ENCODE measurements around the gene APOL5.
A peak's percentile ranks its signal among the peaks of the same experiment; 100 is the strongest.

DNA sequence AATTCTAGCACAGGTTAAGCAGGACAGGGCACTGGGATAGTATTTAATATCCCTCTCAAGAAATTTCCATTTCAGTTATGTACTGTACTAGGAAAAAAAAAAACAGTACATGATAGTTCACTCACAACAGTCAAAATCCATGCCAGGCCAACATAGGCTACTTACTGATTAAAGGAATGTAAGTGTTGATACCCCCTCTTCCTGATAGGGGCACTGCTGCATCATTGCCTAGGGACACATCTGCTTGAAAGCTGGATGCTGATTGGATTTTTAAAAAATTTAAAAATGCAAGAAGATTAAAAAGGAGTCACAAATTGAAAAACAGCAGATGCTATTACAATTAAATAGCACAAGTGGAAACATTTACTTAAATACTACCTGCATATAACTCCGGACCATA, 43.4 kb downstream of the APOL5 start:
- TF ChIP-seq, protein P1, sequence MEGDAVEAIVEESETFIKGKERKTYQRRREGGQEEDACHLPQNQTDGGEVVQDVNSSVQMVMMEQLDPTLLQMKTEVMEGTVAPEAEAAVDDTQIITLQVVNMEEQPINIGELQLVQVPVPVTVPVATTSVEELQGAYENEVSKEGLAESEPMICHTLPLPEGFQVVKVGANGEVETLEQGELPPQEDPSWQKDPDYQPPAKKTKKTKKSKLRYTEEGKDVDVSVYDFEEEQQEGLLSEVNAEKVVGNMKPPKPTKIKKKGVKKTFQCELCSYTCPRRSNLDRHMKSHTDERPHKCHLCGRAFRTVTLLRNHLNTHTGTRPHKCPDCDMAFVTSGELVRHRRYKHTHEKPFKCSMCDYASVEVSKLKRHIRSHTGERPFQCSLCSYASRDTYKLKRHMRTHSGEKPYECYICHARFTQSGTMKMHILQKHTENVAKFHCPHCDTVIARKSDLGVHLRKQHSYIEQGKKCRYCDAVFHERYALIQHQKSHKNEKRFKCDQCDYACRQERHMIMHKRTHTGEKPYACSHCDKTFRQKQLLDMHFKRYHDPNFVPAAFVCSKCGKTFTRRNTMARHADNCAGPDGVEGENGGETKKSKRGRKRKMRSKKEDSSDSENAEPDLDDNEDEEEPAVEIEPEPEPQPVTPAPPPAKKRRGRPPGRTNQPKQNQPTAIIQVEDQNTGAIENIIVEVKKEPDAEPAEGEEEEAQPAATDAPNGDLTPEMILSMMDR (conservative IDR thresholded peaks at IDR 0.05 in 1 of 2, IDR thresholded peaks at IDR 0.05 in 1 of 2; ENCODE audit: low read depth in 1 of 2, low read length in 2 of 2): peak; percentile 30 to 38
- TF ChIP-seq EZH2 (IDR thresholded peaks at IDR 0.05; ENCODE audit: low read length, missing control alignments): no peak
